Forelimb muscle (tissue), 1 donor: ENCODE measurements around the gene USP40. TPM values are rescaled to one million over a fixed set of nuclear protein-coding genes. Genes with fewer than 3 reads are reported as not detected.

Source experiments
- DNase-seq: peaks from one replicate; pipeline ENCODE4 v3.0.0-alpha.2; 2013; ENCODE audit warnings: low read depth
- polyA plus RNA-seq: library from polyadenylated mRNA; unstranded; fragments of 120-200 nt; gene quantifications from one replicate; pipeline ENCODE4 v1.2.1, GENCODE V29; 2013; ENCODE audit not compliant: insufficient read length

USP40 gene
- polyA plus RNA-seq, 1 donor, result 21.3 TPM

- no peak for DNase-seq
Measured at GRCh38 chr2:233429175-233429897, 137.2 kb downstream of the USP40 start.

- DNase-seq, result no peak
Measured at GRCh38 chr2:233428438-233428837, 138.1 kb downstream of the USP40 start.

- no peak for DNase-seq
Measured at GRCh38 chr2:233428008-233428407, 138.6 kb downstream of the USP40 start.

DNA sequence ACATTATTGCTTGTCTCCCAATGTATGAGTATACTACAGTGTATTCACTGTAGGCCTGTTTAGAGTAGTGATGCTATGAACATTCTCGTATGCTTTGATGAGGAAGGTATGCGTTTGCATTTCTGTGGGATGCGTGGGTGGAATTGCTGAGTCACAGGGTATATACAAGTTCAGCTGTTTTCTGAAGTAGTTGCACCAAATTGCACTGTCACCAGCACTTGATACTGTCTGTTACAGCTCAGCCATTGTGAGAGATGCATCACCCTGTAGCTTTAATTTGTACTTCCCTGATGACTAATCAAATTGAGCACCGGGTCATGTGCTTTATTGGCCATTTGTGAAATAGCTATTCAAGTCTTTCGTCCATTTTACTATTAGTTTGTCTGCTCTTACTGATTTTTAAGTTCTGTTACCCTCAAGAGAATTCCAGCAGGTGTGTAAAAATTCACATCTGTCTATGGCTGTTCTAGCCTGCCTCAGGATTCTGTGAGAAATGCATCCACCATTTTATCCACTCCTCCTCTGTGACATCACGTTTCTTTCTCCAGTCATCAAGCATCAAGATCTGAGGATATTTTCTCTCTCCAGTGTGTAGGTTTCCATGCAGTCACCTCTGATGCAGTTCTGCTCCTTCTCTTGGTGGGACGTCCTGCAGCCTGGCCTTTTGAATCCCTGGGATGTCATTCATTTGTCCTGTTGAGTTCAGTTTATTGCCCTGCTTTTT is 139.8 kb downstream of the USP40 start:
- no peak for DNase-seq

Other genes starting within 250 kb of the USP40 start
- gene DGKD, start 212.3 kb downstream of the USP40 start, polyA plus RNA-seq, result 21.9 TPM
- not detected for gene UGT1A8, start 50.9 kb upstream of the USP40 start, polyA plus RNA-seq
- not detected for gene UGT1A10, start 69.7 kb upstream of the USP40 start, polyA plus RNA-seq
- gene UGT1A9, start 105.1 kb upstream of the USP40 start, polyA plus RNA-seq, result not detected
- gene UGT1A7, start 115.1 kb upstream of the USP40 start, polyA plus RNA-seq, result not detected
- not detected for gene UGT1A6, start 126.1 kb upstream of the USP40 start, polyA plus RNA-seq
- not detected for gene UGT1A5, start 146.1 kb upstream of the USP40 start, polyA plus RNA-seq
- gene UGT1A4, start 152.0 kb upstream of the USP40 start, polyA plus RNA-seq, result not detected
- gene UGT1A3, start 162.3 kb upstream of the USP40 start, polyA plus RNA-seq, result not detected
- gene UGT1A1, start 193.5 kb upstream of the USP40 start, polyA plus RNA-seq, result 0.08 TPM
- not detected for gene MROH2A, start 211.5 kb upstream of the USP40 start, polyA plus RNA-seq